Mononuclear cell (primary cell): Measurements from ENCODE around the gene KIF26B. TPM values are rescaled to one million over a fixed set of nuclear protein-coding genes. Genes with fewer than 3 reads are reported as not detected.

Experiments
- H3K27me3 ChIP-seq: 2 replicates; pipeline ENCODE4 v1.6.0; 2011; ENCODE audit warnings: low read length, control low read depth; ENCODE audit not compliant: insufficient read depth
- H3K4me1 ChIP-seq: 2 replicates; pipeline ENCODE4 v1.5.1; 2011; ENCODE audit warnings: mild to moderate bottlenecking, low read length, control low read depth; ENCODE audit not compliant: insufficient read depth
- H3K4me3 ChIP-seq: 2 replicates; pipeline ENCODE4 v1.5.1; 2011; ENCODE audit warnings: mild to moderate bottlenecking, low read length, moderate library complexity
- H3K9me3 ChIP-seq: 2 replicates; pipeline ENCODE4 v1.5.1; 2011; ENCODE audit warnings: low read depth, mild to moderate bottlenecking, control low read depth, low read length
- total RNA-seq: library from RNA; depleted of rRNA; stranded (reverse); fragments of >200 nt; gene quantifications from one replicate; pipeline ENCODE4 v1.2.3, GENCODE V29; 2012

Gene KIF26B
- total RNA-seq, 1 donor, result 0.31 TPM

- H3K27me3 ChIP-seq, result no peaks in the 10 kb centered on the region
- H3K4me3 ChIP-seq, result no peak overlapping the region
- no peaks in the 10 kb centered on the region for H3K9me3 ChIP-seq
- H3K4me1 ChIP-seq, result peaks cover 11% of the 10 kb centered on the region
Observed at GRCh38 chr1:245173446-245174211, 18.8 kb downstream of the KIF26B start.

GRCh38 chr1:245177071-245177900 is 22.5 kb downstream of the KIF26B start:
- no peaks in the 10 kb centered on the region for H3K9me3 ChIP-seq
- no peaks in the 10 kb centered on the region for H3K27me3 ChIP-seq
- H3K4me3 ChIP-seq, result no peak overlapping the region
- no peaks in the 10 kb centered on the region for H3K4me1 ChIP-seq

GRCh38 chr1:245179706-245180105 is 24.9 kb downstream of the KIF26B start:
- Histone ChIP-seq H3K4me3 (no peak overlapping the region), H3K27me3 (no peaks in the 10 kb centered on the region), H3K4me1 (no peaks in the 10 kb centered on the region), H3K9me3 (no peaks in the 10 kb centered on the region)

- no peaks in the 10 kb centered on the region for H3K9me3 ChIP-seq
- H3K4me3 ChIP-seq, result no peak overlapping the region
- H3K27me3 ChIP-seq, result no peaks in the 10 kb centered on the region
- no peaks in the 10 kb centered on the region for H3K4me1 ChIP-seq
Observed at GRCh38 chr1:245180496-245181157, 25.8 kb downstream of the KIF26B start.

GRCh38 chr1:245181158-245181517 is 26.4 kb downstream of the KIF26B start:
- no peaks in the 10 kb centered on the region for H3K27me3 ChIP-seq
- no peaks in the 10 kb centered on the region for H3K4me1 ChIP-seq
- no peaks in the 10 kb centered on the region for H3K9me3 ChIP-seq
- no peak overlapping the region for H3K4me3 ChIP-seq

- Histone ChIP-seq H3K27me3 (no peaks in the 10 kb centered on the region), H3K9me3 (no peaks in the 10 kb centered on the region), H3K4me1 (no peaks in the 10 kb centered on the region)
Observed at GRCh38 chr1:245182028-245182427, 27.2 kb downstream of the KIF26B start.

GRCh38 chr1:245183429-245183828 is 28.6 kb downstream of the KIF26B start:
- peaks cover 7% of the 10 kb centered on the region for H3K4me1 ChIP-seq
- H3K27me3 ChIP-seq, result no peaks in the 10 kb centered on the region
- H3K4me3 ChIP-seq, result no peak overlapping the region
- H3K9me3 ChIP-seq, result no peaks in the 10 kb centered on the region

More at GRCh38 chr1:245182028-245182427, 27.2 kb downstream of the KIF26B start:
- no peak overlapping the region for H3K4me3 ChIP-seq

- Histone ChIP-seq H3K4me1 (peaks cover 12% of the 10 kb centered on the region), H3K4me3 (no peak overlapping the region), H3K27me3 (no peaks in the 10 kb centered on the region), H3K9me3 (no peaks in the 10 kb centered on the region)
Observed at GRCh38 chr1:245184779-245185178, 30.0 kb downstream of the KIF26B start.

GRCh38 chr1:245188403-245188802 is 33.6 kb downstream of the KIF26B start:
- Histone ChIP-seq H3K4me3 (no peak overlapping the region), H3K4me1 (peaks cover 12% of the 10 kb centered on the region), H3K9me3 (no peaks in the 10 kb centered on the region), H3K27me3 (no peaks in the 10 kb centered on the region)

- Histone ChIP-seq H3K4me1 (no peaks in the 10 kb centered on the region), H3K9me3 (no peaks in the 10 kb centered on the region), H3K27me3 (no peaks in the 10 kb centered on the region), H3K4me3 (no peak overlapping the region)
Observed at GRCh38 chr1:245195398-245195797, 40.6 kb downstream of the KIF26B start.

GRCh38 chr1:245197121-245197520 is 42.3 kb downstream of the KIF26B start:
- H3K4me3 ChIP-seq, result no peak overlapping the region
- no peaks in the 10 kb centered on the region for H3K4me1 ChIP-seq
- H3K9me3 ChIP-seq, result no peaks in the 10 kb centered on the region
- H3K27me3 ChIP-seq, result no peaks in the 10 kb centered on the region

- H3K4me1 ChIP-seq, result no peaks in the 10 kb centered on the region
- H3K4me3 ChIP-seq, result no peak overlapping the region
- no peaks in the 10 kb centered on the region for H3K9me3 ChIP-seq
- H3K27me3 ChIP-seq, result no peaks in the 10 kb centered on the region
Observed at GRCh38 chr1:245197911-245198379, 43.2 kb downstream of the KIF26B start.

GRCh38 chr1:245198748-245199516 is 44.1 kb downstream of the KIF26B start:
- Histone ChIP-seq H3K27me3 (no peaks in the 10 kb centered on the region), H3K9me3 (no peaks in the 10 kb centered on the region), H3K4me1 (no peaks in the 10 kb centered on the region), H3K4me3 (no peak overlapping the region)

GRCh38 chr1:245200146-245200545 is 45.4 kb downstream of the KIF26B start:
- H3K9me3 ChIP-seq, result no peaks in the 10 kb centered on the region
- no peaks in the 10 kb centered on the region for H3K27me3 ChIP-seq
- H3K4me1 ChIP-seq, result no peaks in the 10 kb centered on the region
- no peak overlapping the region for H3K4me3 ChIP-seq
